ENCODE measurements around the gene PAPPA2. TPM values are rescaled to one million over a fixed set of nuclear protein-coding genes. Genes with fewer than 3 reads are reported as not detected.

The PAPPA2 gene
- total RNA-seq, 6 donors from 2014 or later: under 0.01 to 2.4 (median 0.45) TPM

DNA sequence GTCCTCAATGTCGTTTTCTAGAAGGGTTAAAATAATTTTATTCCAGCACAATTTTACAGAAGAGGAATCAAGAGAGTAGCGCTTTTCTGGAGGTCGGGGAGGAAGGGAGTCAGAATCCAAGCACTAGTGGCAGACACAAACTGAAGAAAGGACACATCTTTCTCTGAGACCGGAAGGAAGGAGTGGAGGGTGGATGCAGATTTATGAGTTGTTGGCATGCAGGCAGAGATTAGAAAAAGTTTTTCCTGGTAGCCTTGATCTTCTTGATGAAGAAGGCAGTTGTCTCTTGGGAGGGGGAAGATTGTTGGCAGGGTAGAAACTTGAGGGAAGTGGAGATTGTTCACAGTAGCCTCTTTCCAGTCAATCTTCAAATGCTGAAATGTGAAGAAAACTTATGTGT, 149.8 kb downstream of the PAPPA2 start:
- 68 to 74% methylated on average over 4 of the region's 4 CpGs for WGBS, 2 donors
- Histone ChIP-seq H3K4me1 (no peaks in the 10 kb centered on the region), H3K9me3 (no peaks in the 10 kb centered on the region), H3K27me3 (no peaks in the 10 kb centered on the region), H3K4me3 (no peak overlapping the region), H3K27ac (no peak overlapping the region), H3K36me3 (no peaks in the 10 kb centered on the region)
- DNase-seq (no peak), ATAC-seq (ENCODE audit: low FRiP score in 2 of 2) (no peak)
- TF ChIP-seq EP300 (IDR thresholded peaks at IDR 0.05) (no peak), POLR2AphosphoS5 (IDR thresholded peaks at IDR 0.05) (no peak), CTCF (IDR thresholded peaks at IDR 0.05) (no peak), POLR2A (IDR thresholded peaks at IDR 0.05) (no peak)

DNA sequence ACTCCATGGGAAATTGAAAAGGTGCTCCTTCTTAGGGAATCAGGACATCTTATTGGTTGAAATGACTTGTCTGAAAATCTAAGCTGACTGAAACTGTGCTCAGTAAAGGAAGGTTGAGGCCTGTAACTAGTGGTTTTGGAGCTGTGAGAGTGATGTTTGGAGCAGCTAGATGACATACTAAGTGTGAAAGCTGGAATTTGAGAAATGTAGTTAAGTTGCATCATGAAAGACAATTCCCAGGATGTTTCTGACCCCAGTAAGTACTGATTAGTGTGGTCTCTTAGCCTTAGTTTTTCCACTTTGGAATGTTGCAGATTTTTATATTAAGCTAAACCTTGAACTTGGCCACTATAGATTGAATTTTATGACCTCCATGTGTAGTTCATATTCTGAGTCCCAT, 154.9 kb downstream of the PAPPA2 start:
- Histone ChIP-seq H3K4me1 (no peaks in the 10 kb centered on the region), H3K27me3 (no peaks in the 10 kb centered on the region), H3K9me3 (peaks cover 0 to 2% (median 0%) of the 10 kb centered on the region in 4 donors), H3K27ac (no peak overlapping the region), H3K4me3 (no peak overlapping the region), H3K36me3 (no peaks in the 10 kb centered on the region)
- TF ChIP-seq POLR2AphosphoS5 (IDR thresholded peaks at IDR 0.05) (no peak), CTCF (IDR thresholded peaks at IDR 0.05) (no peak), POLR2A (IDR thresholded peaks at IDR 0.05) (no peak), EP300 (IDR thresholded peaks at IDR 0.05) (no peak)
- DNase-seq: no peak
- no peak for ATAC-seq (ENCODE audit: low FRiP score in 2 of 2)

- Histone ChIP-seq H3K36me3 (no peaks in the 10 kb centered on the region), H3K27me3 (no peaks in the 10 kb centered on the region), H3K27ac (no peak overlapping the region), H3K9me3 (peaks cover 0 to 7% (median 0%) of the 10 kb centered on the region in 4 donors), H3K4me3 (no peak overlapping the region), H3K4me1 (no peaks in the 10 kb centered on the region)
- WGBS, 2 donors: 59 to 63% methylated on average over 1 of the region's 1 CpG
- no peak for ATAC-seq (ENCODE audit: low FRiP score in 2 of 2)
- TF ChIP-seq POLR2A (IDR thresholded peaks at IDR 0.05) (no peak), EP300 (IDR thresholded peaks at IDR 0.05) (no peak), CTCF (IDR thresholded peaks at IDR 0.05) (no peak), POLR2AphosphoS5 (IDR thresholded peaks at IDR 0.05) (no peak)
- no peak for DNase-seq
Observed at GRCh38 chr1:176619261-176619660, 156.3 kb downstream of the PAPPA2 start.

GRCh38 chr1:176625365-176625764, 162.4 kb downstream of the PAPPA2 start:
- no peak for TF ChIP-seq EP300 (IDR thresholded peaks at IDR 0.05)
- Histone ChIP-seq H3K4me3 (no peak overlapping the region), H3K36me3 (no peaks in the 10 kb centered on the region), H3K4me1 (no peaks in the 10 kb centered on the region), H3K9me3 (peaks cover 0 to 7% (median 0%) of the 10 kb centered on the region in 4 donors), H3K27ac (no peak overlapping the region), H3K27me3 (no peaks in the 10 kb centered on the region)
- DNase-seq (no peak), ATAC-seq (ENCODE audit: low FRiP score in 2 of 2) (no peak)
- 86 to 90% methylated on average over 3 of the region's 3 CpGs for WGBS, 2 donors

- peaks cover 0 to 7% (median 0%) of the 10 kb centered on the region in 4 donors for H3K9me3 ChIP-seq
- WGBS, 2 donors: 79 to 83% methylated on average over 4 of the region's 4 CpGs
- H3K36me3 ChIP-seq: no peaks in the 10 kb centered on the region
- no peak for ATAC-seq (ENCODE audit: low FRiP score in 2 of 2)
- no peak overlapping the region for H3K27ac ChIP-seq
- DNase-seq: no peak
- no peaks in the 10 kb centered on the region for H3K27me3 ChIP-seq
- no peak overlapping the region for H3K4me3 ChIP-seq
- H3K4me1 ChIP-seq: no peaks in the 10 kb centered on the region
- TF ChIP-seq CTCF (IDR thresholded peaks at IDR 0.05) (no peak), POLR2A (IDR thresholded peaks at IDR 0.05) (no peak), POLR2AphosphoS5 (IDR thresholded peaks at IDR 0.05) (no peak), EP300 (IDR thresholded peaks at IDR 0.05) (no peak)
Observed at GRCh38 chr1:176626572-176627061, 163.6 kb downstream of the PAPPA2 start.
